ENCODE data around the gene PEX14.

DNA sequence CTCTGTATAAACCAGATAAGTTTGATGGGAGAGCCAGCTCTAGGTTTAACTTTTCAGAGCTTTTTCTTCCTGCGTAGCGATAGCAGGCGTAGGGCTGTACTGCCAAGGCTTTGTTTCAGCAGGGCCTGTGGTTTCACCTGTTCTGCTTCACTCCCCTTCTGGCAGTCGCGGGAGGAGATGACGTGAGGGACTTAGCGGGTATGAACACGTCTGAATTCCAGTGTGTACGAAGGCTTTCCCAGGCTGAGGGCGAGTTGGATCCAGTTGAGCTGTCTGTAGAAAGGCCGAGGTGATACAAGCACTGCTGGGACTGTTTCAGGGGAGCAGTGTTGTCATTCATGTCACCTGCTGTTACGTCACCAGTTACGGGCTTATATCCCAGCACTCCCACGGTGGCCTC is 21.2 kb downstream of the PEX14 start:
- TF ChIP-seq POLR2A (IDR thresholded peaks at IDR 0.05; ENCODE audit: low read length), result no peak
- TF ChIP-seq GATA1 (IDR thresholded peaks at IDR 0.05; ENCODE audit: low read depth, low read length), result no peak

Data from erythroblast (primary cell).